IPS-NIHi11 (cell line): Measurements from ENCODE around the gene IL7R.
"Not testable (repeated sequence)": the region's sequence is repeated elsewhere in the genome, so short reads cannot be mapped to it uniquely, and the experiment has no call there.

Experiments used
- DNase-seq: peaks from one replicate; pipeline ENCODE4 v3.0.0; 2012; ENCODE audit warnings: mixed read lengths, low spot score

The IL7R gene

GRCh38 chr5:35842856-35843255 lies 13.8 kb upstream of the IL7R start:
- no peak for DNase-seq

- not testable (repeated sequence) for DNase-seq
Observed at GRCh38 chr5:35845508-35845907, 11.2 kb upstream of the IL7R start.

- DNase-seq, result no peak
Observed at GRCh38 chr5:35847491-35847890, 9.2 kb upstream of the IL7R start.

GRCh38 chr5:35847961-35848360 lies 8.7 kb upstream of the IL7R start:
- DNase-seq, result no peak

GRCh38 chr5:35849860-35850259 lies 6.8 kb upstream of the IL7R start:
- DNase-seq, result no peak

- DNase-seq, result no peak
Observed at GRCh38 chr5:35850967-35851680, 5.6 kb upstream of the IL7R start.

GRCh38 chr5:35852084-35852734 lies 4.5 kb upstream of the IL7R start:
- DNase-seq, result no peak

GRCh38 chr5:35852773-35853172 lies 3.9 kb upstream of the IL7R start:
- no peak for DNase-seq

- no peak for DNase-seq
Observed at GRCh38 chr5:35853631-35854030, 3.1 kb upstream of the IL7R start.

- DNase-seq, result no peak
Observed at GRCh38 chr5:35854248-35854647, 2.4 kb upstream of the IL7R start.

- DNase-seq, result no peak
Observed at GRCh38 chr5:35855187-35855586, 1.5 kb upstream of the IL7R start.

GRCh38 chr5:35856186-35856764 lies 416 bp upstream of the IL7R start:
- DNase-seq, result not testable (repeated sequence)

- DNase-seq, result no peak
Observed at GRCh38 chr5:35857606-35858205, 1.0 kb downstream of the IL7R start.

- DNase-seq, result no peak
Observed at GRCh38 chr5:35859101-35859661, 2.5 kb downstream of the IL7R start.

- no peak for DNase-seq
Observed at GRCh38 chr5:35860686-35861085, 4.0 kb downstream of the IL7R start.

GRCh38 chr5:35861718-35862117 lies 5.0 kb downstream of the IL7R start:
- DNase-seq, result no peak

- DNase-seq, result no peak
Observed at GRCh38 chr5:35862126-35862525, 5.4 kb downstream of the IL7R start.

- no peak for DNase-seq
Observed at GRCh38 chr5:35863159-35863558, 6.5 kb downstream of the IL7R start.

- no peak for DNase-seq
Observed at GRCh38 chr5:35867998-35868397, 11.3 kb downstream of the IL7R start.

GRCh38 chr5:35869685-35870277 lies 13.1 kb downstream of the IL7R start:
- no peak for DNase-seq

GRCh38 chr5:35870605-35871004 lies 13.9 kb downstream of the IL7R start:
- DNase-seq, result no peak

- no peak for DNase-seq
Observed at GRCh38 chr5:35876454-35876853, 19.8 kb downstream of the IL7R start.
